Measurements from ENCODE around the gene GPC5. TPM values are rescaled to one million over a fixed set of nuclear protein-coding genes. Genes with fewer than 3 reads are reported as not detected.

The GPC5 gene
- total and polyA plus RNA-seq, 4 donors: 0.51 to 22.4 (median 2.0) TPM

DNA sequence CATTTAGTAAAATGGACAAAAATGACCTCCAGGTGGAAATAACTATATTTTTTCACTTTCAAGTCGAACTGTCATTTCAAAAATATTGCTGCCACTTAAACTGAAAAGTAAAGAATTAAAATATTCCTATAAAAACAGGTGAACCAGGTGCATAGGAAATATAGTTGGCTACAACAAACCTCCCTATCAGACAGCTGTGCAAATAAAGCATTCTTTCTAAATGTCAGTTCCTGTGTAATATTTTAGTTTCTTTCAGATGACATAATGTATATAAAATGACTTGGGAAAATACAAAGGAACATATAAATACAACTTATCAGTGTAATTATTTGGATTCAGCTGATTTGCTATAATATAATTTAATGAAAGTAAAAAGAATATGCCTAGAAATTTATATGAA, 1424.6 kb downstream of the GPC5 start:
- Histone ChIP-seq H3K36me3 (ENCODE audit: control insufficient read depth in 4 of 4, insufficient read depth in 3 of 4, low read depth in 1 of 4, low read length in 3 of 4) (no peaks in the 10 kb centered on the region), H3K4me3 (ENCODE audit: low read depth in 1 of 3, low read length in 3 of 3) (no peak overlapping the region), H3K27ac (ENCODE audit: low read depth in 1 of 2, low read length in 2 of 2) (no peak overlapping the region), H3K9ac (ENCODE audit: low read depth in 1 of 2, low read length in 2 of 2) (no peak overlapping the region), H3K9me3 (ENCODE audit: control insufficient read depth in 4 of 4, low read length in 3 of 4) (no peaks in the 10 kb centered on the region), H3K4me1 (ENCODE audit: control insufficient read depth in 4 of 4, insufficient read depth in 4 of 4, low read length in 3 of 4) (no peaks in the 10 kb centered on the region), H3K27me3 (ENCODE audit: control insufficient read depth in 4 of 4, insufficient read depth in 4 of 4, low read length in 3 of 4) (no peaks in the 10 kb centered on the region)
- WGBS: 55% methylated on average over 1 of the region's 1 CpG
- DNase-seq (ENCODE audit: low spot score): no peak
- no peak for TF ChIP-seq RXRA (IDR thresholded peaks at IDR 0.05)
- TF ChIP-seq FOXA2 (IDR thresholded peaks at IDR 0.05): no peak
- TF ChIP-seq YY1 (IDR thresholded peaks at IDR 0.05): no peak
- no peak for TF ChIP-seq TAF1 (conservative IDR thresholded peaks at IDR 0.05)
- TF ChIP-seq HNF4A (conservative IDR thresholded peaks at IDR 0.05): no peak
- TF ChIP-seq, protein P1, sequence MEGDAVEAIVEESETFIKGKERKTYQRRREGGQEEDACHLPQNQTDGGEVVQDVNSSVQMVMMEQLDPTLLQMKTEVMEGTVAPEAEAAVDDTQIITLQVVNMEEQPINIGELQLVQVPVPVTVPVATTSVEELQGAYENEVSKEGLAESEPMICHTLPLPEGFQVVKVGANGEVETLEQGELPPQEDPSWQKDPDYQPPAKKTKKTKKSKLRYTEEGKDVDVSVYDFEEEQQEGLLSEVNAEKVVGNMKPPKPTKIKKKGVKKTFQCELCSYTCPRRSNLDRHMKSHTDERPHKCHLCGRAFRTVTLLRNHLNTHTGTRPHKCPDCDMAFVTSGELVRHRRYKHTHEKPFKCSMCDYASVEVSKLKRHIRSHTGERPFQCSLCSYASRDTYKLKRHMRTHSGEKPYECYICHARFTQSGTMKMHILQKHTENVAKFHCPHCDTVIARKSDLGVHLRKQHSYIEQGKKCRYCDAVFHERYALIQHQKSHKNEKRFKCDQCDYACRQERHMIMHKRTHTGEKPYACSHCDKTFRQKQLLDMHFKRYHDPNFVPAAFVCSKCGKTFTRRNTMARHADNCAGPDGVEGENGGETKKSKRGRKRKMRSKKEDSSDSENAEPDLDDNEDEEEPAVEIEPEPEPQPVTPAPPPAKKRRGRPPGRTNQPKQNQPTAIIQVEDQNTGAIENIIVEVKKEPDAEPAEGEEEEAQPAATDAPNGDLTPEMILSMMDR (IDR thresholded peaks at IDR 0.05; ENCODE audit: low read depth, low read length, missing input control): no peak
- no peak for TF ChIP-seq NR2F2 (IDR thresholded peaks at IDR 0.05)
- no peak for TF ChIP-seq GABPA (IDR thresholded peaks at IDR 0.05 in 1 of 2, conservative IDR thresholded peaks at IDR 0.05 in 1 of 2)
- TF ChIP-seq, protein P2, sequence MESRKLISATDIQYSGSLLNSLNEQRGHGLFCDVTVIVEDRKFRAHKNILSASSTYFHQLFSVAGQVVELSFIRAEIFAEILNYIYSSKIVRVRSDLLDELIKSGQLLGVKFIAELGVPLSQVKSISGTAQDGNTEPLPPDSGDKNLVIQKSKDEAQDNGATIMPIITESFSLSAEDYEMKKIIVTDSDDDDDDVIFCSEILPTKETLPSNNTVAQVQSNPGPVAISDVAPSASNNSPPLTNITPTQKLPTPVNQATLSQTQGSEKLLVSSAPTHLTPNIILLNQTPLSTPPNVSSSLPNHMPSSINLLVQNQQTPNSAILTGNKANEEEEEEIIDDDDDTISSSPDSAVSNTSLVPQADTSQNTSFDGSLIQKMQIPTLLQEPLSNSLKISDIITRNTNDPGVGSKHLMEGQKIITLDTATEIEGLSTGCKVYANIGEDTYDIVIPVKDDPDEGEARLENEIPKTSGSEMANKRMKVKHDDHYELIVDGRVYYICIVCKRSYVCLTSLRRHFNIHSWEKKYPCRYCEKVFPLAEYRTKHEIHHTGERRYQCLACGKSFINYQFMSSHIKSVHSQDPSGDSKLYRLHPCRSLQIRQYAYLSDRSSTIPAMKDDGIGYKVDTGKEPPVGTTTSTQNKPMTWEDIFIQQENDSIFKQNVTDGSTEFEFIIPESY (IDR thresholded peaks at IDR 0.05): no peak
- TF ChIP-seq JUND (IDR thresholded peaks at IDR 0.05): no peak
- TF ChIP-seq, protein P3, sequence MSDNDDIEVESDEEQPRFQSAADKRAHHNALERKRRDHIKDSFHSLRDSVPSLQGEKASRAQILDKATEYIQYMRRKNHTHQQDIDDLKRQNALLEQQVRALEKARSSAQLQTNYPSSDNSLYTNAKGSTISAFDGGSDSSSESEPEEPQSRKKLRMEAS (IDR thresholded peaks at IDR 0.05): no peak
- TF ChIP-seq HNF4G (IDR thresholded peaks at IDR 0.05): no peak
- no peak for TF ChIP-seq RAD21 (IDR thresholded peaks at IDR 0.05)
- TF ChIP-seq SP1 (IDR thresholded peaks at IDR 0.05): no peak
- no peak for TF ChIP-seq EGR1 (IDR thresholded peaks at IDR 0.05; ENCODE audit: low read depth in 2 of 2)
- TF ChIP-seq, protein P4, sequence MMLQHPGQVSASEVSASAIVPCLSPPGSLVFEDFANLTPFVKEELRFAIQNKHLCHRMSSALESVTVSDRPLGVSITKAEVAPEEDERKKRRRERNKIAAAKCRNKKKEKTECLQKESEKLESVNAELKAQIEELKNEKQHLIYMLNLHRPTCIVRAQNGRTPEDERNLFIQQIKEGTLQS (IDR thresholded peaks at IDR 0.05): no peak
- TF ChIP-seq FOXA1 (IDR thresholded peaks at IDR 0.05): no peak
- TF ChIP-seq, protein P5, sequence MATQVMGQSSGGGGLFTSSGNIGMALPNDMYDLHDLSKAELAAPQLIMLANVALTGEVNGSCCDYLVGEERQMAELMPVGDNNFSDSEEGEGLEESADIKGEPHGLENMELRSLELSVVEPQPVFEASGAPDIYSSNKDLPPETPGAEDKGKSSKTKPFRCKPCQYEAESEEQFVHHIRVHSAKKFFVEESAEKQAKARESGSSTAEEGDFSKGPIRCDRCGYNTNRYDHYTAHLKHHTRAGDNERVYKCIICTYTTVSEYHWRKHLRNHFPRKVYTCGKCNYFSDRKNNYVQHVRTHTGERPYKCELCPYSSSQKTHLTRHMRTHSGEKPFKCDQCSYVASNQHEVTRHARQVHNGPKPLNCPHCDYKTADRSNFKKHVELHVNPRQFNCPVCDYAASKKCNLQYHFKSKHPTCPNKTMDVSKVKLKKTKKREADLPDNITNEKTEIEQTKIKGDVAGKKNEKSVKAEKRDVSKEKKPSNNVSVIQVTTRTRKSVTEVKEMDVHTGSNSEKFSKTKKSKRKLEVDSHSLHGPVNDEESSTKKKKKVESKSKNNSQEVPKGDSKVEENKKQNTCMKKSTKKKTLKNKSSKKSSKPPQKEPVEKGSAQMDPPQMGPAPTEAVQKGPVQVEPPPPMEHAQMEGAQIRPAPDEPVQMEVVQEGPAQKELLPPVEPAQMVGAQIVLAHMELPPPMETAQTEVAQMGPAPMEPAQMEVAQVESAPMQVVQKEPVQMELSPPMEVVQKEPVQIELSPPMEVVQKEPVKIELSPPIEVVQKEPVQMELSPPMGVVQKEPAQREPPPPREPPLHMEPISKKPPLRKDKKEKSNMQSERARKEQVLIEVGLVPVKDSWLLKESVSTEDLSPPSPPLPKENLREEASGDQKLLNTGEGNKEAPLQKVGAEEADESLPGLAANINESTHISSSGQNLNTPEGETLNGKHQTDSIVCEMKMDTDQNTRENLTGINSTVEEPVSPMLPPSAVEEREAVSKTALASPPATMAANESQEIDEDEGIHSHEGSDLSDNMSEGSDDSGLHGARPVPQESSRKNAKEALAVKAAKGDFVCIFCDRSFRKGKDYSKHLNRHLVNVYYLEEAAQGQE (IDR thresholded peaks at IDR 0.05): no peak
